Germinal center (tissue), 1 donor: Measurements from ENCODE around the gene ANKRD9.
A peak's percentile ranks its signal among the peaks of the same experiment; 100 is the strongest.
"Not testable (repeated sequence)": the region's sequence is repeated elsewhere in the genome, so short reads cannot be mapped to it uniquely, and the experiment has no call there.

Experiments
- DNase-seq: peaks from one replicate; pipeline ENCODE4 v3.0.0; 2012; ENCODE audit warnings: mixed read lengths, low spot score

ANKRD9 gene

DNA sequence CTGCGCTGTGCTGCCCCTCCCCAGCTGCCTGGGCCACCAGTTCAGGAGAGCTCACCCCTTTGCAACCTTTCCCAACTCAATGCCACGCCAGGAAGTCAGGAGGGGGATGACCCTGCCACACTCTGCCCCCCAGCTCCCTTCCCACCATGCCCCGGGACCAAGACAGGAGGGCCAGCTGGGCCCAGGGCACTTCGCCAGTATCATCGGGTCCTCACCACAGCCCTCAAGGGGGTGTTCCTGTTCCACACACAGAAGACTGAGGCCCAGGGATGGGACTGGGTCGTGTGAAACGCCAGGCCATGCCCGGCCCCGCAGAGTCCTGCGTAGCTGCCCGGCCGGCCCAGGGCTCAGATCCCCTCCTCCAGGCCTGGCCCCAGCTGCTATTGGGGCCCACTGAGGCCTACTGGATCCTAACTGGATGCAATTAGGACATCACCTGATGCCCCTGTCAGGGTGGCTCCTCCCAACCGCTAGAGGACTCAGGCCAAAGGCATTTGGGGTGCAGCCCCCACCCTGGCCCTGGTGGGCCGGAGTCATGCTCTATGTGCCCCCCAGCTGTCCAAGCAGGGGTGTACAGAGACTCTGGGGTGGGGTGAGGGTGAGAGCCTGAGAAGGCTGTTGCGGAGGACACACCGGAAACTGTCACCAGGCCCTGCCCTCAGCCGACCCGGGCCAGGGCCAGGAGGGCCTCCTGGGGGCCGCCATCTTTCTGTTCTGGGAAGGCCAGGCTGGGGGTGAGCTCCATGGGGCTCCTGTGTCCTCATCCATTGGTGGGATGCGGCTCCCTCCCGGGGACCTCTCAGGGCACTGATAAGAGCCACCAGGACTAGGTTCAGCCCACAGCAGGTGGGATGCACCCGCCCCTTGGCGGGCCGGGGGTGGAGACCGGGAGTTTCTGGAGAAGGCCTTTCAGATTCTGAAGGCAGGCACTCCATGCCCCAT, 29.3 kb upstream of the ANKRD9 start:
- no peak for DNase-seq

DNA sequence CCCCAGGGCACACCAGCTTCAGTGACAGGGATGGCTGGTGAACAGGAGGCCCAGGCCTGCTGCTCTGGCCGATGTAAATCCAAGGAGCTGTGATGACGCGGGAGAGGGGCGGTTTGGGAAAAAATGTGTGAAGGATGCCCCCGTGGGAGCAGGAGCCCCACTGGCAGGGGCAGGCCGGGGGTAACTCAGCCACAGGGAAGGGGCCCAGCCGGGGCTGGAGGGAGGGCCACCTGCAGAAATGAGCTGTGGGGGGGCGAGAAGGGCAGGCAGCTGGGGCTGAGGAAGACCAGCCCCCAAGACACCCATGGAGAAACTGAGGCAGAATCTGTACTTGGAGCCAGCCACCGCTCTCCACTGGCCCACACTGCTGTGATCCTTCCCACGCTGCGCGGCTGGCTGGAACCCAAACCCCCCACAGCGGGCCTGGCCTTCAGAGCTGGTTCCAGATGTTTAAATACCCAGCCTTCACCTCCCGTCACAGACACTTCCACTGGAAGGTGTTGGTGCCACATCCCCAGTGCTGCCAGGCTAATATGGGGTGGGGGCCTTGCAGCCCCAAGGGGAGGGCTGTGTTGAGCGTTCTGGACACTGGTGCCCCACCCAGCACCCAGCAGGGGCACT, 28.5 kb upstream of the ANKRD9 start:
- no peak for DNase-seq

- no peak for DNase-seq
These were observed 22.7 kb upstream of the ANKRD9 start for GRCh38 chr14:102532204-102532658.

DNA sequence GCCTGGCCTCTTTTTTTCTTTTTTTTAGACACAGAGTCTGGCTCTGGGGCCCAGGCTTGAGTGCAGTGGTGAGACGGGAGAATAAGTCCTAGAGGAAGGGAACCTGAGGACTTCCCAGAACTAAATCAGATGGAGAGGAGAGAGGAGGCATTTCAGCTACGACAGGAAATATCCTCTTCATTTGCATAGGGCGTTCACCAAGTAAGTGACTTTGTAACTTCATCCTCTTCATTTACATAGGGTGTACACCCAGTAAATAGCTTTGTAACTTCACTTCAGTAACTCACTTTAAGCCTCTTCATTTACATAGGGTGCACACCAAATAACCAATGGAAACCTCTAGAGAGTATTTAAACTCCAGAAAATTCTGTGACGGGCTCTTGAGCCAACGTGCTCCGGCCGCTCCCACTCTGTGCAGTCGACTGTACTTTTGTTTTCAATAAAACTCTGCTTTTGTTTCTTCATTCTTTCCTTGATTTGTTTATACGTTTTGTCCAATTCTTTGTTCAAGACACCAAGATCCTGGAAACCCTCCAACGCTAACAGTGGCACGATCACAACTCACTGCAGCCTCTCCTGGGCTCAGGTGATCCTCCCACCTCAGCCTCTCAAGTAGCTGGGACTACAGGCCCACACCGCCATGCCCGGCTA, 21.4 kb upstream of the ANKRD9 start:
- DNase-seq: no peak

- no peak for DNase-seq
These were observed 19.0 kb upstream of the ANKRD9 start for GRCh38 chr14:102528431-102529170.

- DNase-seq: no peak
These were observed 16.4 kb upstream of the ANKRD9 start for GRCh38 chr14:102525929-102526497.

GRCh38 chr14:102525219-102525928, 15.8 kb upstream of the ANKRD9 start:
- no peak for DNase-seq

DNA sequence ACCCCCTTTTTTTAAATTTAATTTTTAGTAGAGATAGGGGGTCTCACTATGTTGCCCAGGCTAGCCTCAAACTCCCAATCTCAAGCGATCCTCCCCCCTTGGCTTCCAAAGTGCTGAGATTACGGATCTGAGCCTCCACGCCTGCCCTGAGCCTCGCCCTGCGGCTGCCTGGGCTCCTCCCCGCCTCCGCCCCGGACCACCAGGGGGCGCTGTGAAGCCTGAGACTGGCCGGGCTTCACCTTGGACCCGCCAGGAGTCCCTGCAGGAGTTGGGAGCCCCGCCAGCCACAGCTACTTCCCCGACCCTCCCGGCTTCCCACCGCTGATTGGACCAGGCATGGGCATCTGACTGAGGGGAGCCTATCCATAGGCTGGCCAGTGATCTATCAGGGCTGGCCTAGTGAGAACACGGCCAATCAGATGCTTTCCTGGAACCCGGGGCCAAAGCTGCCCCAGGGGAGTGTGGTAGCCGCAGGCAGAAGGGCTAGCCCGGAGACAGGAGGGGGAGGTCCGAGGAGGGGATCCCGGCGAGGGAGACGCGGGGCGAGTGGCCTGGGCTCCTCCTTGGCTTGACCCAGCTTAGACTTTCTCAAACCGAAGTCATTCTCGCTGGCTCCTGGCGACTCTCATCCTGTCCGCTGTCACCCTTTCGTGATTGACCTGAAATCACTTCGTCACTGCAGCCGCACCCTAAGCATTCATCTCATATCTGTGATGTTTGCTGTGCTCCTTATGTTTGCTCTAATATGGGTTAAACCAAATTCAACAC, 15.1 kb upstream of the ANKRD9 start:
- peak; percentile 98 for DNase-seq

GRCh38 chr14:102523569-102524450, 14.2 kb upstream of the ANKRD9 start:
- DNase-seq: no peak

DNA sequence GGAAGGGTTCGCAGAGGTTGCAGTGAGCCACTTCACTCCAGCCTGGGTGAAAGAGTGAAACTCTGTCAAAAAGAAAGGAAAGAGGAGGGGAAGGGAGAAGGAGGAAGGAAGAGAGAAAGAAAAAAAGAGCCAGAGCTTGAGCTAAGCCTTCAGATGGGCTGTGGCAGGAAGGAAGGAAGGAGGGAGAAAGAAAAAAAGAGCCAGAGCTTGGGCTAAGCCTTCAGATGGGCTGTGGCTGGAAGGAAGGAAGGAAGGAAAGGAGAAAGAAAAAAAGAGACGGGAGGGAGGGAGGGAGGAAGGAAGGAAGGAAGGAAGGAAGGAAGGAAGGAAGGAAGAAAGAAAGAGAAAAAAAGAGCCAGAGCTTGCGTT, 13.6 kb upstream of the ANKRD9 start:
- no peak for DNase-seq

DNA sequence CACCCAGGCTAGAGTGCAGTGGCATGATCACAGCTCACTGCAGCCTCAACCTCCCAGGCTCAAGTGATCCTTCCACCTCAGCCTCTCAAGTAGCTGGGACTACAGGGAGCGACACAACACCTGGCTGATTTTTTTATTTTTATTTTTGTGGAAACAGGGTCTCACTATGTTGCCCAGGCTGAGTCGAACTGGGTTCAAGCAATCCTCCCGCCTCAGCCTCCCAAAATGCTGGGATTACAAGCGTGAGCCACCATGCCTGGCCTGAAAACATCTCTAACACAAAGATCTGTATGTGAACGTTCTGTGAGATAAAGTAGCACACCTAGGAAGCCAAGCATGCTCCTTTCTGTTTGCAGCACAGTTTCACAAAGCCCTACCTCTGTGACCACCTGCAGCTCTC, 10.1 kb upstream of the ANKRD9 start:
- DNase-seq: not testable (repeated sequence)

GRCh38 chr14:102518063-102518648, 8.6 kb upstream of the ANKRD9 start:
- no peak for DNase-seq

GRCh38 chr14:102517392-102518062, 8.0 kb upstream of the ANKRD9 start:
- DNase-seq: no peak

- peak; percentile 82 for DNase-seq
These were observed 7.2 kb upstream of the ANKRD9 start for GRCh38 chr14:102516531-102517391.

DNA sequence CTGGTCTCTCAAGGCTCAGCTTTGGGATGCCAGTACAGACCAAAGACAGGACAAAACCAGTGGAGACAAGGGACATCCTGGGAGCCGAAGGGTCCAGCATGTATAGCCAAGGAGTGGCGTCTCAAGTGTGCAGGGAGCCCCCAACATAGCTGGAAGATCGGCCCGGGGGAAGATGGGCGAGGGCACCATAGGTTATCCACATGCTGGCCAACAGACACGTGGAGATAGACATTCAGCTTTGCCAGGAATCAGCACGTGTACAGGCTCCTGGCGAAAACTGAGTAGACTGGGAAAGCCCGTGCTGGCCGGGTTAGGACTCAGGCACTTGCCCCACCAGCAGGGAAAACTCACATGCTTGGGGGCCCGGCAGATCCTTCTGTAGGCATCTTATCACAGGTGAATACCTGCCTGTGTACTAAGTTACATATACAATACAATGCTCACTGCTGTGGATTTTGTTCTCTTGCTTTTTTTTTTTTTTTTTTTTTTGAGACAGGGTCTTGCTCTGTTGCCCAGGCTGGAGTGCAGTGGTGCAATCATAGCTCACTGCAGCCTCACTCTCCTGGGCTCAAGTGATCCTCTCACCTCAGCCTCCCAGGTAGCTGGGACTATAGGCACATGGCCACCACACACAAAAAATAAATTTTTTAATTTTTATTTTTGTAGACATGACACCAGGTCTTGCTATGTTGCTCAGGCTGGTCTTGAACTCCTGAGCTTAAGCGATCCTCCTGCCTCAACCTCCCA, 5.6 kb upstream of the ANKRD9 start:
- DNase-seq: no peak

DNA sequence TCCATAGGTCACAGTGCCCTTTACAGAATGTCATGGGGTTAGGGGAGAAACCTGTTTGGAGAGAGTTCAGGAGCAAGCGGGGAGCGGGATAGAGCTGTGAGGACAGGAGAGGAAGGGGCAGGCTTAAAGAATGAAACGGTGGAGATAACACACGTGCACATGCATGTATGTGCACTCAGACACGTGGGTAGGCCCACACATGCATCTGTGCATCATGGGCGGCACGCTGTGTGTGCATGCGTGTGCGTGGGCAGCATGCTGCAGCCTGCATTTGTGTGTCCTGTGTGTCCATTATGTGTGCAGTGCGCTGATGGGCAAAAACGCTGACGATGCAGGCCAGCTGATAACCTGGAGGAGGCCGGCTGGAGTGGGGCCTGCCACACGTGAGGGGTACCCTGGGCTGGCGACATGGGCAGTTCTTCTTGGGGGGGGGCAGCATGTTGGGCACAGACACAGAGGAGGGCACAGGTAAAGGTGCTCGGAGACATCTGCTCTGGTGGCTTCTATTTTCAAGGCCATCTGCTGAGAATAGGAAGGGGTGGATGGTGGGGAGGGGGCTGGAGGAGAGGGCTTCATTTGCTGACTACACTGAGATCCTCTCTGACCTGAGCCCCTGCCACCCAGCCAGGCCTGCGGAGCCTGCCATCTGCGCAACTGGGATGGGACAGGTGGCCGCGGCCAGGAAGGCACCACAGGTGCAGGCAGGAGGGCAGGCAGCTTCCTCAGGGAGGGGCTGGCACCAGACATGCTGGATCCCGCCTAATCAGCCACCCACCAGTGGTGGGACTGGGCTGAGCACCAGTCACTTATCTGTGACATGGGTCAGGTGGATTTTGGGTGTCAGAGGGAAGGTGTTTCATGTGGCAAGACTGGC, 4.6 kb upstream of the ANKRD9 start:
- no peak for DNase-seq
